T-helper 1 cell treated with Interleukin-12 subunit alpha and Interleukin-12 subunit beta and Interleukin-4 antibody, amounts not matched to agents 30 μg/mL and 1 μg/mL, for 36 hours (primary cell): ENCODE data around the gene APPBP2.

Experiments
- H3K27ac Mint-ChIP-seq: one replicate; pipeline ENCODE4 v1.8.0; 2021; ENCODE audit warnings: mild to moderate bottlenecking, mixed read lengths
- H3K27me3 Mint-ChIP-seq: one replicate; pipeline ENCODE4 v1.8.0; 2021; ENCODE audit warnings: low read depth, mixed read lengths
- H3K36me3 Mint-ChIP-seq: one replicate; pipeline ENCODE4 v1.8.0; 2021; ENCODE audit warnings: low read depth, mixed read lengths
- H3K4me1 Mint-ChIP-seq: one replicate; pipeline ENCODE4 v1.8.0; 2021; ENCODE audit warnings: low read depth, mixed read lengths
- H3K4me3 Mint-ChIP-seq: one replicate; pipeline ENCODE4 v1.8.0; 2021; ENCODE audit warnings: mild to moderate bottlenecking, moderate library complexity, mixed read lengths
- H3K9me3 Mint-ChIP-seq: one replicate; pipeline ENCODE4 v1.8.0; 2021; ENCODE audit warnings: mixed read lengths

The APPBP2 gene

DNA sequence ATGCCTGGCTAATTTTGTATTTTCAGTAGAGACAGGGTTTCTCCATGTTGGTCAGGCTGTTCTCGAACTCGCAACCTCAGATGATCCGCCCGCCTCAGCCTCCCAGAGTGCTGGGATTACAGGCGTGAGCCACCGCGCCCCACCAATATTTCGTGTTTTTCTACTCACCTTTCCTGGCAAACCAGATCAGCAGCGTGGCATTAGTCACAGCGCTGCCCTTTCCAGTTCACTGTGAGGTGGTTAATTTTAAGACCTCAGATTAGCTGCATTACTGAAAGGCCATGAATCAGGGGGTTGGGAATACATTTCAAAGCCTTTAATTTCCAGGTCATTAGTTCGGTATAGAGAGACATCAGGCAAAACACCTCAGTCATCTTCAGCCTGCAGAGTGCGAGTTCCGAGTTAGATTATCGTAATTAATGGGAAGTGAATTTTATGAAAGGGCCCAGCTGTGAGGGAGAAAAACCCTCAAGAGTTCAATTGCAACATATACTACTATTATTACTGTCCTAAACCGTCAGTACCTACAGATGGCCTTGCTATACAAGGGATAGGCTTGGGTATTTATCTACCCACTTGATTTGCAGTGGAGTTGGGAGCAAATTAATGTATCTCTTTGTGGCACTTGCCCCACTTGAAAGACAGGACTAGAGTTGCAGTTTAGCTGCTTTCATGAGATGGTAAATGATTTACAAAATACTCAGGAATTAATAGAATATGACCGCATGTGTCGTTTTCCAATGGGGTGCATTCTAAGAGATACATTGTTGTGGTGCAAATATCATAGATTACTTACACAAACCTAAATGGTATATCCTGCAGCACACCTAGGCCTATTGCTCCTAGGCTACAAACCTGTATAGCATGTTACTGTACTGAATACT is 132.0 kb downstream of the APPBP2 start:
- no peaks in the 10 kb centered on the region for H3K27me3 Mint-ChIP-seq
- H3K4me3 Mint-ChIP-seq, result no peak overlapping the region
- peaks cover 38% of the 10 kb centered on the region for H3K4me1 Mint-ChIP-seq
- H3K36me3 Mint-ChIP-seq, result no peaks in the 10 kb centered on the region
- H3K27ac Mint-ChIP-seq, result no peak overlapping the region
- no peaks in the 10 kb centered on the region for H3K9me3 Mint-ChIP-seq
